H7 (cell line): ENCODE results near the gene SYT11. TPM values are rescaled to one million over a fixed set of nuclear protein-coding genes. Genes with fewer than 3 reads are reported as not detected.
"Not testable (repeated sequence)": the region's sequence is repeated elsewhere in the genome, so short reads cannot be mapped to it uniquely, and the experiment has no call there.

Source experiments
- DNase-seq: peaks from one replicate; pipeline ENCODE4 v3.0.0; 2012
- H3K27me3 ChIP-seq: 2 replicates; pipeline ENCODE4 v1.6.0; 2011; ENCODE audit warnings: mild to moderate bottlenecking, low read length; ENCODE audit not compliant: control insufficient read depth, insufficient read depth
- H3K36me3 ChIP-seq: replicated peaks from 2 replicates; pipeline ENCODE4 v1.5.1; 2011; ENCODE audit warnings: low read length; ENCODE audit not compliant: control insufficient read depth, insufficient read depth
- H3K4me3 ChIP-seq: 2 replicates; pipeline ENCODE4 v1.5.1; 2011; ENCODE audit warnings: low read depth, mild to moderate bottlenecking, control low read depth, low read length, moderate library complexity; ENCODE audit not compliant: insufficient read depth
- total RNA-seq: library from RNA; depleted of rRNA; stranded (reverse); fragments of >200 nt; shearing (Covaris generic); gene quantifications from 2 replicates; pipeline ENCODE4 v1.2.3, GENCODE V29; 2014

The SYT11 gene
- total RNA-seq, 1 experiment from 2014 or later, result 9.6 TPM

DNA sequence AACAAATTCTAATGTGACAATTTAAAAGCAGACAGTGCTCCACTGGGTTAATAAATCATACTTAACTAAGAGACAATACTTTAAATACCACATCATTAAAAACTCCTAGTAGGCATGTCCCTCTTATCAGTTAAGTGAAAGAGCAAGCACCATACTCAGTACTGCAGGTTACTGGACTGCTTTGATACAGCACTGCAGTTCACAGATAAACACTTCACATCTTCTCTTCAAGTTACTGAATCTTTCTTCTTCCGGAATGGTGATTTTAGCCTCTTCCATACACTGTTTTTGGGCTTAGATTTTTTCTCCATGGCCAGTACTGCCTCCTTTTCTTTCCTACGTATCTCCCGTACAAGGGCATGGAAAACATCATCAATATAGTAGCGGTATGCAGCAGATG, 40.8 kb downstream of the SYT11 start:
- Histone ChIP-seq H3K4me3 (no peak overlapping the region), H3K27me3 (no peaks in the 10 kb centered on the region), H3K36me3 (peaks cover 19% of the 10 kb centered on the region)
- no peak for DNase-seq

DNA sequence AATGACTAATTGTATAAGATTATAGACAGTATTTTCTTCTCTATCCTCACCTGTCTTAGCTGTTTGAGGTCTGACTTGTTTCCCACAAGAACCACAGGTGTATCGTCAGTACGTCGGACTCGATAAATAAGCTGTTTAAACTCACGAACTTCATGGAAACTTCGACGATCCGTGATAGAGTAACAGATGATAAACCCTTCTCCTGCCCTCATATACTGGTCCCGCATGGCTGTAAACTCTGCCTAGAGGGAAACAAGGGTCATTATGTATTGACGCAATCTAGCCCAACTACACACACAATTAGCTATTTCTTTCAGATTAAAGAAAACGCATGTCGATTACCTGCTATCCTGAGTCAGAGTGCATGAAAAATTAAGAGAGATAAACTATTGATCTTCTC, 44.9 kb downstream of the SYT11 start:
- H3K27me3 ChIP-seq, result no peaks in the 10 kb centered on the region
- peaks cover 21% of the 10 kb centered on the region for H3K36me3 ChIP-seq
- DNase-seq, result no peak
- H3K4me3 ChIP-seq, result no peak overlapping the region

DNA sequence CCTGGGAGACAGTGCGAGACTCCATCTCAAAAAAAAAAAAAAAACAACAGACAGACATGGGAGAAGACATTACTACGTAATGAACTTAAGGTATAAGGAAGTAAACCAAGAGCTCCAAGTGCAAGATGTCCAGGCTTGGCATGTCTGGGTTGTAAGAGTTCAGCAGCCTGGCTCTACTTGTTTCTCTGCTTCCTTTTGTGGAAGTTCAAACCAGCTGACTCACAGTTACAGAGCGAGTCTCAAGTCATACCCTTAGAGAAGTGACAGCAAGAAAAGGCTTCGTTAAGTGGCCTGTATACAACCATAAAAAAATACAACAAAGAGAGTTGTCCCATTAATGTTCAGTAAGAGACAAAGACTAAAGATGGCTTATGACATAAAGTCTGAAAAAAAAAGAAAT, 50.5 kb downstream of the SYT11 start:
- Histone ChIP-seq H3K36me3 (peaks cover 19% of the 10 kb centered on the region), H3K27me3 (no peaks in the 10 kb centered on the region), H3K4me3 (no peak overlapping the region)
- DNase-seq, result no peak

DNA sequence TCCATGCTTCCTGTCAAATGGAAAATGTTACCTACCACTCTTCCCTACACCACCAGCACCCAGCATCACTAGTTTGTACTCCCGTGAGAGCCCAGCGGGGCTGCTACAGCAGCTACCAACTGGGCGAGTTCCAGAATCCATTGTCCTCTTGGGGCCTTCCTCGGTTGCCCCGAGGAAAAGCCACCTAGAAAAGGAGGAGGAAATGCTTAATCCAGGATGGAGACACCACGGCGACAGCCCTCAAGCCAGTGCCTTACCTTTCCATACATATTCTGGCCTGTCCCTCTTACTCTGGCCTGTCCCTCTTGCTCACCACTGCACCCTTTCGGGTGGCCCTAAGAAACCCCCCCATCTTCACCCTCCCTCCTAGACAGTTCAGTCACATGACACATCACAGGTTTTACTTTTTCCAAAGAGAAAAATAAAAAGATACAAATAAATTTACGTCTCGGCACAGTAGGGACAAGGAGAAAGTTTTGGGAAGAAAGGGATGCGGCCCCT, 51.3 kb downstream of the SYT11 start:
- Histone ChIP-seq H3K4me3 (peak overlapping the region; percentile 73), H3K36me3 (peaks cover 17% of the 10 kb centered on the region), H3K27me3 (no peaks in the 10 kb centered on the region)
- peak; percentile 66 for DNase-seq

DNA sequence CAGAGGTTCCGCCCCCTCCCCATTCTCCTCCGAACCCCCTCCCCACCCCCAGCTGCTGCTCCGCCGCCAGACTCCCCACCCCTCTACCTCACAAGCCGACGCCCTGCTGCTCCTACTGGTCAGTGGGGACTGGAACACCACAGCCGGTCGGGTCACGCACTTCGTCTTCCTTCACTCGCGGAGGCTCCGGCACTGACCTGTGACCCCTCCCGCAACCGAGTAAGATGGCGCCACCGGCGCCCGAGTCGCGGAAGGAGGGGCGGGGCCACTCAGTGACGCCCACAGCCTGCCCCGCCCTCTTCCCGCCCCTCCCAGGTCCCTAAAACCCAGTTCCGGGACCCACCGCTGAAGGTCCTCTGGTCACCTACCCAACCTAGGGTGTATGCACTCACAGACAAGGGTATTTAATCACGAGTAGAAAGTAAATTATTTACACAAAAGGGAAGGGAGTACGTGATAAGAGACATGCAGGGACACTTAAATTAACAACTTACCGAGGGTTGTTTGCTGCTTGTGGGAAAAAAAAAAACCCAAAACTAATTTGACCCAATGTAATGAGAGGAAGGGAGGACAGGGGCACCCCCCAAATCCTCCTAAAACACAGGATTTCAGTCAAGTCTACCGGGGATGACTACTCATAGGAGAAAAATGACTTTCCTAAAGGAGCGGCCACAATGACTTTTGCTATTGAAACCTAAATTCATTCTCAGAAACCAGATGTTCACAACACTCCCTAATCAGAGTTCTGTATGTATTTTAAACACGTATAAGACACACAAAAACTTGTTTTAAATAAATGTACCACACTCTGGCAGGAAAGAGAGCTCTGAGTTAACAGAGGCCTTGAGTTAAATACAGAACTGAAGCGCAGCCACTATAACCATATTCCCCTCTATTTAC, 52.0 kb downstream of the SYT11 start, which contains the start of gene RIT1:
Gene RIT1, minus strand, starts transcription at position 194 of the 900 bp plus-strand sequence. CDS start 588 bp downstream, outside the sequence.
- Histone ChIP-seq H3K27me3 (no peaks in the 10 kb centered on the region), H3K36me3 (peaks cover 20% of the 10 kb centered on the region), H3K4me3 (peak within 1 kb of the TSS; percentile 73)
- DNase-seq, result peak; percentile 96

DNA sequence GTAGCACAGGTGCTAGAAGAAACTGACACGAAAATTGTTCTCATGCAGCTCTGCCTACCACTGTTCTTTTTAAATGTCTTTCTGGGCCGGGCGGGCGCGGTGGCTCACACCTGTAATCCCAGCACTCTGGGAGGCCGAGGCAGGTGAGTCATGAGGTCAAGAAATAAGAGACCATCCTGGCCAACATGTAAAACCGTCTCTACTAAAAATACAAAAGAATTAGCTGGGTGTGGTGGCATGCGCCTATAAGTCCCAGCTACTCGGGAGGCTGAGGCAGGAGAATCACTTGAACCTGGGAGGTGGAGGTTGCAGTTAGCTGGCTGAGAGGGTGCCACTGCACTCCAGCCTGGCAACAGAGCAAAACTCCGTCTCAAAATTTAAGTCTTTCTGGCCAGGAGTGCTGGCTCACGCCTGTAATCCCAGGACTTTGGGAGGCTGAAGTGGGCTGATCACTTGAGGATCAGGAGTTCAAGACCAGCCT, 52.7 kb downstream of the SYT11 start:
- no peak overlapping the region for H3K4me3 ChIP-seq
- no peak for DNase-seq
- peaks cover 23% of the 10 kb centered on the region for H3K36me3 ChIP-seq

DNA sequence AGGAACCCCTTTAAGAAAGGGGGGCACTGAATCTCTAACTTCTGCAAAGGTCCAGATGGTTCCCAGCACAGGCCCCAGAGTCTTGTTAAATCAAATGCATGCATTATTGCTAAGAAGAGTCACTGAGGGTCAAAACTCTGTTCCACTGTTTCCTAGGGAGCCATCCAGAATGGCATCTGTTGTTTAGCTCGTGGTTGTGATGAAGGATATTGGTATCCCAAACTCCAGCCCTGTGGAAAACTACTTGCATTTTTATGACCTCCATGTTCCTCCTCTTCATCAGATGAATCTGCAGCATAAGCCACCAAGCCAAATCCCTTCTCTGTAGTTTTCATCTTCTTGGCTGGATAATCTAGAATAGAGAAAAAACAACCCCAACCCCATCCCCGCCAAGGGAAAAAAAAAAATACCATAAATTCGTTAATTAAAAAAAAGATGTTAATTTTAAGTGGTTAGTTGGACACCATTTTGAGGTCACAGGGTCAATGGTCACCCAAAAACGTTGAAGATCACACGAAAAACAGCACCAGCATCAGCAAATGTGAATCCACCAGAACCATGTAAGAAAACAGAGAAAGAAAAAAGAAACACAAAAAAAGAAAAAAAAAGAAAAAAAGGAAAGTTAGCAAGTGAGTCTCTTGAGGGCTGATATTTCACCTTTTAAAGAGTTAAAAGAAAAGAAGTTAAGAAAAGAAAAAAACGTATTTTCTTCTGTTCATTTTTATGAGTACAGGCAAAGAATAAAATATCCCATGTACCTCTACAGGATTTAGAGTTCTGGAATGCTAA, 54.8 kb downstream of the SYT11 start:
- no peak for DNase-seq
- H3K36me3 ChIP-seq, result peaks cover 31% of the 10 kb centered on the region
- H3K4me3 ChIP-seq, result no peak overlapping the region
- no peaks in the 10 kb centered on the region for H3K27me3 ChIP-seq

More for the DNA sequence above, 52.7 kb downstream of the SYT11 start:
- no peaks in the 10 kb centered on the region for H3K27me3 ChIP-seq

DNA sequence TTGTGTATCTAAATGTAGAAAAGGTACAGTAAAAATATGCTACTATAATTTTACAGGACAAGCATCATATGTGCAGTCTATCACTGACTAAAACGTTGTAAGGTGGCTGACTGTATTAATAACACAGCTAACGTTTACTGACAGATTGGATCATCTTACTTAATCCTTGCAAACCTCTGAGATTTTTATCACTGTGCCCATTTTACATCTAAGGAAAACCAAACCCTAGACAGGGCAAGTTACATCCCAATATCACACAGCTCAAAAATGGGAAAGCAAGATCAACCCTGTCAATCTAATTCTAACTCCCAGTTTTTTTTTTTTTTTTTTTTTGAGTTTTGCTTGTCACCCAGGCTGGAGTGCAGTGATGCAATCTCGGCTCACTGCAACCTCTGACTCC, 59.3 kb downstream of the SYT11 start:
- no peak overlapping the region for H3K4me3 ChIP-seq
- H3K27me3 ChIP-seq, result no peaks in the 10 kb centered on the region
- no peak for DNase-seq
- peaks cover 43% of the 10 kb centered on the region for H3K36me3 ChIP-seq

DNA sequence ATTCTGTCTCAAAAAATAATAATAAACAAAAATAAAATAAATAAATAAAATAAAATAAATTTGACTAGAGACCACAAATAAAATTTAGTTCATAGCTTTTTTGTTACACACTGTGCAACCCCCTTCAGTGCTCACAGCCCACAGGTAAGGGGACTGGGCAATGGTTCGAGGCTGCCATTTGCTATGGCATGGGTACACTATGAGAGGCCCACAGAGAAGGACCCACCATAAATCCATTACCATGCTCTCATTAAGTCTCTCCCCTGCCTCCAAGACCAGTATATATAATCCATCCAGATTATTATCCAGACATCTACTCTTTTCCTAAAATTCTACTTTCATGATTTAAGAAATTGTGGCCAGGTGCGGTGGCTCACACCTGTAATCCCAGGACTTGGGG, 60.4 kb downstream of the SYT11 start:
- H3K36me3 ChIP-seq, result peaks cover 41% of the 10 kb centered on the region
- DNase-seq, result no peak
- no peak overlapping the region for H3K4me3 ChIP-seq
- H3K27me3 ChIP-seq, result no peaks in the 10 kb centered on the region

DNA sequence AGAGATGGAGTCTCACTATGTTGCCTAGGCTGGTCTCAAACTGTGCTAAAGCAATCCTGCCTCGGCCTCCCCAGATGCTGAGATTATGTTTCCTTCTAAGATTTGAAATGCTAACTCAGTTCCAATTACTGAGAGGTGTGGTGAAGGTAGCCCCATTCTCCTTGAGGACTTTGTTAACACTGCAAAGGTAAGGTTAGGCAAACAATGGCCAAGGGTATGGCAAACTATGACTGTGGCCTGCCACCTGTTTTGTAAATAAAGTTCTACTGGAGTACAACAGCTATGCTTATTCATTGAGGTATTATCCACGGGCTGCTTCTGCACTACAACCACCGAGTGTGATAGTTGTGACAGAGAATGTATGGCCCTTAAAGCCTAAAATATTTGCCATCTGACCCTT, 61.4 kb downstream of the SYT11 start:
- no peak for DNase-seq
- peaks cover 46% of the 10 kb centered on the region for H3K36me3 ChIP-seq
- no peak overlapping the region for H3K4me3 ChIP-seq
- no peaks in the 10 kb centered on the region for H3K27me3 ChIP-seq

DNA sequence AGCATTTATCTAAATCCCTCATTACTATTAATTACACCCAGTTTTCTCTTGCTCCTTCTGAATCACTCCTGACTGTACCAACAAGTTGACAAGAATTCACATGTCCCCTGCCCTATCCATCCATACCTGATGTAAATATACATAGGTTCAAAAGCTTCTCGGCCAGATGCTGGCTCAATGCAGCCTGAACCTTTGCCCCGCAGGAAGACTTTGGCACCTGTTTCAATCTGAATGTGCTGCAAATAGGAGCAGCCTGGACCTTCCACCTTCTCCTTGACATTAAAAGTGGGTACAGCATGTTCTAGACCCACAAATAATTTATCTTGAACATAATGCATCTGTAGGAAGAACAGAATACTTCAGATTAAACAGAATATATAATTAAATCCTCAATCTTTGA, 66.1 kb downstream of the SYT11 start:
- Histone ChIP-seq H3K4me3 (no peak overlapping the region), H3K36me3 (peaks cover 55% of the 10 kb centered on the region), H3K27me3 (no peaks in the 10 kb centered on the region)
- no peak for DNase-seq

DNA sequence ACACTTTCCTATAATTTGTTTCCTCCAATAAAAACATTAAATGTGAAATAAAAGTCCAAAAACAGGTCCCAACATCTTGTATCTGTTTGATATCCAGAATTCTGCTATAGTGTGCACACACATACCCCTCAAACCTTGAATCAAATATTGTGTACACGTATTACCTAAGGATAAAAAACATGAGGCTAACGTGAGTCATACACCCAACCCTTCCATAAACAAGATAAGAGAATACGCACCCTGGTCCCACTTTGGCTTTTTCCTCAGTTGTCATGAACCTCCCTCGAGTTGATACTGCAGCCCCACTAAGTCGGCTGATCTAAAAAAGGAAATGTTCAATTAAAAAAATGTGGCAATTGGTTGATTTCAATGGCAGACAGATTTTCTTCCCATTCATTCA, 69.7 kb downstream of the SYT11 start:
- H3K36me3 ChIP-seq, result peaks cover 53% of the 10 kb centered on the region
- DNase-seq, result no peak
- no peak overlapping the region for H3K4me3 ChIP-seq
- H3K27me3 ChIP-seq, result no peaks in the 10 kb centered on the region

DNA sequence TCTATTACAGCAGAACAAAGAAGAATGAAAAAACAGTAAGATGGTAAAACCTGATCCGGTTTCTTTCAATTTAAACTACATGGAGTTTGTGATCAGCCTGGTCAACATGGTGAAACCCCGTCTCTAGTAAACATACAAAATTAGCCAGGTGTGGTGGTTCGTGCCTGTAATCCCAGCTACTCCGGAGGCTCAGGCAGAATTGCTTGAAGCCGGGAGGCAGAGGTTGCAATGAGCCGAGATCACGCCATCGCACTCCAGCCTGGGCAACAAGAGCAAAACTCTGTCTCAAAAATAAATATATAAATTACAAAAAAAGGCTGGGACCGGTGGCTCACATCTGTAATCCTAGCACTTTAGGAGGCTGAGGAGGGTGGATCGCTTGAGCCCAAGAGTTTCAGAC, 71.4 kb downstream of the SYT11 start:
- DNase-seq, H3K4me3 ChIP-seq: not testable (repeated sequence)
- H3K36me3 ChIP-seq, result peaks cover 46% of the 10 kb centered on the region

DNA sequence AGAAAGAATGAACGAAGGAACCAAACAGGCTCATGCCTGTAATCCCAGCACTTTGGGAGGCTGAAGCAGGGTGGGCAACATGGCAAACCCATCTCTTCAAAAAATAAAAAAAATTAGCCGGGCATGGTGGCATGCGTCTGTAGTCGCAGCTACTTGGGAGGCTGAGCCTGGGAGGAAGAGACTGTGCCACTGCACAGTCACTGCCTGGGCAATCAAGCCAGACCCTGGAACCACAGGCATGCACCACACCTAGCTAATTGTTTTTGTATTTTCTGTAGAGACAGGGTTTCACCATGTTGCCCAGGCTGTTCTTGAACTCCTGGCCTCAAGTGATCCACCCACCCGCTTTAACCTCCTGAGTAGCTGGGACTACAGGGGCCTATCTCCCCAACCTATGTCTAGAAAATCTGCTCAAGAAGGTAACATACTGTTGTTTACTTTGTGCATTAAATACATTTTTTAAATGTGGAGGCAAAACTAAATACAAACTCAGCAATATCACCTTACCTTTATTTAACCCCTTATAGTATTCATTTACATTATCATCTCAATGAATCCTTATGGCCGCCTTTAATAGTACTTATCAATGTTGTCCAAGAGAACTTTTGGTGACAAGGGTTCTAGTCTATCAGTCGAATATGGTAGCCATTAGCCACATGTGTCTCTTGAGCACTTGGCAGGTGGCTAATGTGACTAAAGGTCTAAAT, 72.1 kb downstream of the SYT11 start:
- peaks cover 40% of the 10 kb centered on the region for H3K36me3 ChIP-seq
- no peak overlapping the region for H3K4me3 ChIP-seq
- H3K27me3 ChIP-seq, result no peaks in the 10 kb centered on the region
- DNase-seq, result no peak

More for the DNA sequence above, 71.4 kb downstream of the SYT11 start:
- H3K27me3 ChIP-seq, result not testable (repeated sequence)
